ENCODE results near the gene WFIKKN1.
A peak's percentile ranks its signal among the peaks of the same experiment; 100 is the strongest.

Gene WFIKKN1

DNA sequence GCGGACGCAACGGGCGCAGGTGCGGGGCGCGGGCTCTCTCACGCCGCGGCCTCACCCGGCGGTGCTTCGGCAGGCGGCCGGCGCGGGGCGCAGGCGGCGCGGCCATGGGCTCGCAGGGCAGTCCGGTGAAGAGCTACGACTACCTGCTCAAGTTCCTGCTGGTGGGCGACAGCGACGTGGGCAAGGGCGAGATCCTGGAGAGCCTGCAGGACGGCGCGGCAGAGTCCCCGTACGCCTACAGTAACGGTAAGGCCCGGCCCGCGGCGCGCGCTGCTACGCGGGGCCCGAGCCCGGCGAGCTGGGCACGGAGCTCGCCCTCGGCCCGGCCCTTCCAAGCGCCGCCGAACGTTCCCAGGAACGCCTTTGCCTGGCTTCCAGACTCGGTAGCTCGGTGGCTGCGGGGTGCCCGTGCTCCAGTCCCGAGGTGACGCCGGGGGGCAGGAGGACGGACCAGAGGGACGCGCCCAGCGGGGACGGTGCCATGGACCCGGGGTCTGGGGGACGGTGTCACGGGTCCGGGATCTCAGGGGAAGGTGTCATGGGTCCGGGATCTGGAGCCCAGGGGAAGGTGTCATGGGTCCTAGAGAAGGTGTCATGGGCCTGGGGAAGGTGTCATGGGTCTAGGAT, 40.5 kb upstream of the WFIKKN1 start (continued):
- TF ChIP-seq, protein P1, sequence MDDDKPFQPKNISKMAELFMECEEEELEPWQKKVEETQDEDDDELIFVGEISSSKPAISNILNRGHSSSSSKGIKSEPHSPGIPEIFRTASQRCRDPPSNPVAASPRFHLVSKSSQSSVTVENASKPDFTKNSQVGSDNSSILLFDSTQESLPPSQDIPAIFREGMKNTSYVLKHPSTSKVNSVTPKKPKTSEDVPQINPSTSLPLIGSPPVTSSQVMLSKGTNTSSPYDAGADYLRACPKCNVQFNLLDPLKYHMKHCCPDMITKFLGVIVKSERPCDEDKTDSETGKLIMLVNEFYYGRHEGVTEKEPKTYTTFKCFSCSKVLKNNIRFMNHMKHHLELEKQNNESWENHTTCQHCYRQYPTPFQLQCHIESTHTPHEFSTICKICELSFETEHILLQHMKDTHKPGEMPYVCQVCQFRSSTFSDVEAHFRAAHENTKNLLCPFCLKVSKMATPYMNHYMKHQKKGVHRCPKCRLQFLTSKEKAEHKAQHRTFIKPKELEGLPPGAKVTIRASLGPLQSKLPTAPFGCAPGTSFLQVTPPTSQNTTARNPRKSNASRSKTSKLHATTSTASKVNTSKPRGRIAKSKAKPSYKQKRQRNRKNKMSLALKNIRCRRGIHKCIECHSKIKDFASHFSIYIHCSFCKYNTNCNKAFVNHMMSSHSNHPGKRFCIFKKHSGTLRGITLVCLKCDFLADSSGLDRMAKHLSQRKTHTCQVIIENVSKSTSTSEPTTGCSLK (tag by site-specific recombination; IDR thresholded peaks at IDR 0.05): no peak
- TF ChIP-seq, protein P2, sequence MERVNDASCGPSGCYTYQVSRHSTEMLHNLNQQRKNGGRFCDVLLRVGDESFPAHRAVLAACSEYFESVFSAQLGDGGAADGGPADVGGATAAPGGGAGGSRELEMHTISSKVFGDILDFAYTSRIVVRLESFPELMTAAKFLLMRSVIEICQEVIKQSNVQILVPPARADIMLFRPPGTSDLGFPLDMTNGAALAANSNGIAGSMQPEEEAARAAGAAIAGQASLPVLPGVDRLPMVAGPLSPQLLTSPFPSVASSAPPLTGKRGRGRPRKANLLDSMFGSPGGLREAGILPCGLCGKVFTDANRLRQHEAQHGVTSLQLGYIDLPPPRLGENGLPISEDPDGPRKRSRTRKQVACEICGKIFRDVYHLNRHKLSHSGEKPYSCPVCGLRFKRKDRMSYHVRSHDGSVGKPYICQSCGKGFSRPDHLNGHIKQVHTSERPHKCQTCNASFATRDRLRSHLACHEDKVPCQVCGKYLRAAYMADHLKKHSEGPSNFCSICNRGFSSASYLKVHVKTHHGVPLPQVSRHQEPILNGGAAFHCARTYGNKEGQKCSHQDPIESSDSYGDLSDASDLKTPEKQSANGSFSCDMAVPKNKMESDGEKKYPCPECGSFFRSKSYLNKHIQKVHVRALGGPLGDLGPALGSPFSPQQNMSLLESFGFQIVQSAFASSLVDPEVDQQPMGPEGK (tag by site-specific recombination; IDR thresholded peaks at IDR 0.05): no peak
- TF ChIP-seq ZNF341 (tag by site-specific recombination; IDR thresholded peaks at IDR 0.05; ENCODE audit: low read depth) (no peak), ZNF777 (tag by site-specific recombination; IDR thresholded peaks at IDR 0.05; ENCODE audit: borderline replicate concordance) (no peak), ZNF561 (tag by site-specific recombination; IDR thresholded peaks at IDR 0.05; ENCODE audit: borderline replicate concordance) (peak; percentile 53; the same call in 1 of the 2 replicates), BCL11B (tag by site-specific recombination; IDR thresholded peaks at IDR 0.05; ENCODE audit: low read depth) (peak; percentile 69), ZXDB (tag by site-specific recombination; IDR thresholded peaks at IDR 0.05) (no peak)
- TF ChIP-seq, protein P3, sequence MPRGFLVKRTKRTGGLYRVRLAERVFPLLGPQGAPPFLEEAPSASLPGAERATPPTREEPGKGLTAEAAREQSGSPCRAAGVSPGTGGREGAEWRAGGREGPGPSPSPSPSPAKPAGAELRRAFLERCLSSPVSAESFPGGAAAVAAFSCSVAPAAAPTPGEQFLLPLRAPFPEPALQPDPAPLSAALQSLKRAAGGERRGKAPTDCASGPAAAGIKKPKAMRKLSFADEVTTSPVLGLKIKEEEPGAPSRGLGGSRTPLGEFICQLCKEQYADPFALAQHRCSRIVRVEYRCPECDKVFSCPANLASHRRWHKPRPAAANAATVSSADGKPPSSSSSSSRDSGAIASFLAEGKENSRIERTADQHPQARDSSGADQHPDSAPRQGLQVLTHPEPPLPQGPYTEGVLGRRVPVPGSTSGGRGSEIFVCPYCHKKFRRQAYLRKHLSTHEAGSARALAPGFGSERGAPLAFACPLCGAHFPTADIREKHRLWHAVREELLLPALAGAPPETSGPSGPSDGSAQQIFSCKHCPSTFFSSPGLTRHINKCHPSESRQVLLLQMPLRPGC (tag by site-specific recombination; IDR thresholded peaks at IDR 0.05): no peak

DNA sequence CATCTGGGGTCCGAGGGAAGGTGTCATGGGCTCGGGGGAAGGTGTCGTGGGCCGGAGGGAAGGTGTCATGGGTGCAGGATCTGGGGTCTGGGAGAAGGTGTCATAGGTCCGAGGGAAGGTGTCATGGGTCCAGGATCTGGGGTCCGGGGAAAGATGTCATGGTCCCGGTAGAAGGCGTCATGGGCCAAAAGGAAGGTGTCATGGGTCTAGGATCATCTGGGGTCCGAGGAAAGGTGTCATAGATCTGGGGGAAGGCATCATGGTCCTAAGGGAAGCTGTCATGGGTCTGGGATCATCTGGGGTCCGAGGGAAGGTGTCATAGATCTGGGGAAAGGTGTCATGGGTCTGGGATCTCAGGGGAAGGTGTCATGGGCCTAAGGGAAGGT, 40.0 kb upstream of the WFIKKN1 start:
- Histone ChIP-seq H3K9me3 (ENCODE audit: control insufficient read depth, insufficient read depth, low read depth, low read length) (no peaks in the 10 kb centered on the region), H3K4me1 (ENCODE audit: control insufficient read depth, insufficient read depth, low read length) (peaks cover 14% of the 10 kb centered on the region), H3K4me3 (ENCODE audit: low read depth, low read length) (peak overlapping the region; percentile 69), H3K27ac (ENCODE audit: extremely low read depth, low read depth, low read length) (no peak overlapping the region), H3K36me3 (ENCODE audit: control insufficient read depth in 2 of 2, insufficient read depth in 1 of 2, low read length in 2 of 2) (no peaks in the 10 kb centered on the region)
- ChIA-PET POLR2A (interaction anchor here (1.4 kb wide), 1 partner anchor 22 kb away, joined by 4 read pairs; no protein-coding TSS in a partner anchor), CTCF (interaction anchor here (0.7 to 0.9 kb wide), 2 partner anchors 46 to 493 kb away, joined by 5 read pairs; partner anchors contain the start of gene METTL26)
- 0 out of 2 replicates have a peak, but pooled peaks have one; percentile 25 for TF ChIP-seq ZNF157 (tag by site-specific recombination; IDR thresholded peaks at IDR 0.05)
- TF ChIP-seq ZNF654 (tag by site-specific recombination; IDR thresholded peaks at IDR 0.05; ENCODE audit: low read depth): no peak
- TF ChIP-seq ZBTB8A (tag by site-specific recombination; IDR thresholded peaks at IDR 0.05): 0 out of 2 replicates have a peak, but pooled peaks have one; percentile 9
- TF ChIP-seq ZBTB48 (tag by site-specific recombination; IDR thresholded peaks at IDR 0.05): peak; percentile 38; the same call in 1 of the 2 replicates

DNA sequence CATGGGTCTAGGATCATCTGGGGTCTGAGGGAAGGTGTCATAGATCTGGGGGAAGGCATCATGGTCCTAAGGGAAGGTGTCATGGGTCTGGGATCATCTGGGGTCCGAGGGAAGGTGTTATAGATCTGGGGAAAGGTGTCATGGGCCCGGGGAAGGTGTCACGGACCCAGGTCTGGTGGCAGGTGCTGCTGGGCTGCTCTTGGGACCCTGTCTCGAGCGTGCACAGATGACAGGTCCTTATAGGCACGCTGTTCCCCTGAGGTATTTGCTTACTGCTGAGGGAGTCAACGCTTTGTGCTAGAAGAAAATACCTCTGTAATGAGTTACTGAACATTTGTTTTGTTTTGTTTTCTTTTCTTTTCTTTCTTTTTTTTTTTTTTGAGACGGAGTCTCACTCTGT, 39.6 kb upstream of the WFIKKN1 start:
- Histone ChIP-seq H3K36me3 (ENCODE audit: control insufficient read depth in 2 of 2, insufficient read depth in 1 of 2, low read length in 2 of 2) (peaks cover 0 to 3% of the 10 kb centered on the region in 2 experiments; a peak in 1 of 3 replicates), H3K27ac (ENCODE audit: extremely low read depth, low read depth, low read length) (no peak overlapping the region), H3K4me1 (ENCODE audit: control insufficient read depth, insufficient read depth, low read length) (peaks cover 14% of the 10 kb centered on the region), H3K4me3 (ENCODE audit: low read depth, low read length) (no peak overlapping the region), H3K9me3 (ENCODE audit: control insufficient read depth, insufficient read depth, low read depth, low read length) (no peaks in the 10 kb centered on the region)
- ChIA-PET CTCF (interaction anchor here (0.7 kb wide), 1 partner anchor 493 kb away, joined by 5 read pairs; no protein-coding TSS in a partner anchor), POLR2A (interaction anchor here (1.4 kb wide), 1 partner anchor 22 kb away, joined by 4 read pairs; no protein-coding TSS in a partner anchor)
- TF ChIP-seq MZF1 (tag by site-specific recombination; IDR thresholded peaks at IDR 0.05; ENCODE audit: borderline replicate concordance): no peak
- TF ChIP-seq OSR2 (tag by site-specific recombination; IDR thresholded peaks at IDR 0.05): no peak
- no peak for TF ChIP-seq ZNF114 (tag by site-specific recombination; IDR thresholded peaks at IDR 0.05)
- no peak for TF ChIP-seq ZNF549 (tag by site-specific recombination; IDR thresholded peaks at IDR 0.05)
- no peak for TF ChIP-seq ZNF138 (tag by site-specific recombination; IDR thresholded peaks at IDR 0.05; ENCODE audit: borderline replicate concordance)
- TF ChIP-seq ZNF776 (tag by site-specific recombination; IDR thresholded peaks at IDR 0.05; ENCODE audit: borderline replicate concordance): no peak
- TF ChIP-seq ZNF202 (tag by site-specific recombination; IDR thresholded peaks at IDR 0.05; ENCODE audit: borderline replicate concordance): no peak
- TF ChIP-seq, protein P4, sequence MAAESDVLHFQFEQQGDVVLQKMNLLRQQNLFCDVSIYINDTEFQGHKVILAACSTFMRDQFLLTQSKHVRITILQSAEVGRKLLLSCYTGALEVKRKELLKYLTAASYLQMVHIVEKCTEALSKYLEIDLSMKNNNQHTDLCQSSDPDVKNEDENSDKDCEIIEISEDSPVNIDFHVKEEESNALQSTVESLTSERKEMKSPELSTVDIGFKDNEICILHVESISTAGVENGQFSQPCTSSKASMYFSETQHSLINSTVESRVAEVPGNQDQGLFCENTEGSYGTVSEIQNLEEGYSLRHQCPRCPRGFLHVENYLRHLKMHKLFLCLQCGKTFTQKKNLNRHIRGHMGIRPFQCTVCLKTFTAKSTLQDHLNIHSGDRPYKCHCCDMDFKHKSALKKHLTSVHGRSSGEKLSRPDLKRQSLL (tag by site-specific recombination; IDR thresholded peaks at IDR 0.05): no peak
- TF ChIP-seq ZNF184 (tag by site-specific recombination; IDR thresholded peaks at IDR 0.05): no peak
- TF ChIP-seq ZFP69B (tag by site-specific recombination; IDR thresholded peaks at IDR 0.05): no peak
- no peak for TF ChIP-seq ZSCAN16 (tag by site-specific recombination; IDR thresholded peaks at IDR 0.05)

Data from HEK293 (cell line).